ENCODE data around the gene NMNAT2.

NMNAT2 gene

DNA sequence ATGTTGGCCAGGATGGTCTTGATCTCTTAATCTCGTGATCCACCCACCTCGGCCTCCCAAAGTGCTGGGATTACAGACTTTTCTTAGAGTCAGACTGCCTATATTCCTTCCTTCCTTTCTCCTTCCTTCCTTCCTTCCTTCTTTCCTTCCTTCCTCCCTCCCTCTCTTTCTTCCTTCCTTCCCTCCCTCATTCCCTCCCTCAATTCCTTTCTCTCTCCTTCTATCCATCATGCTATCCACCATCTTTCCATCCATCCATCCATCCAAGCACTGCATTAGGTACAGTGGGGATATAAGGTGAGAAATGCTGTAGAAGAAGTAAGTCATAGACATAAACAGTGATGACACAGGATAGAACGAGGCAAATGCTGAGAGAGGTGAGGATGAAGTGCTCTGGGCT is 218.9 kb downstream of the NMNAT2 start:
- no peak overlapping the region for H3K4me3 ChIP-seq (ENCODE audit: low read depth, low read length)
- TF ChIP-seq, protein P1, sequence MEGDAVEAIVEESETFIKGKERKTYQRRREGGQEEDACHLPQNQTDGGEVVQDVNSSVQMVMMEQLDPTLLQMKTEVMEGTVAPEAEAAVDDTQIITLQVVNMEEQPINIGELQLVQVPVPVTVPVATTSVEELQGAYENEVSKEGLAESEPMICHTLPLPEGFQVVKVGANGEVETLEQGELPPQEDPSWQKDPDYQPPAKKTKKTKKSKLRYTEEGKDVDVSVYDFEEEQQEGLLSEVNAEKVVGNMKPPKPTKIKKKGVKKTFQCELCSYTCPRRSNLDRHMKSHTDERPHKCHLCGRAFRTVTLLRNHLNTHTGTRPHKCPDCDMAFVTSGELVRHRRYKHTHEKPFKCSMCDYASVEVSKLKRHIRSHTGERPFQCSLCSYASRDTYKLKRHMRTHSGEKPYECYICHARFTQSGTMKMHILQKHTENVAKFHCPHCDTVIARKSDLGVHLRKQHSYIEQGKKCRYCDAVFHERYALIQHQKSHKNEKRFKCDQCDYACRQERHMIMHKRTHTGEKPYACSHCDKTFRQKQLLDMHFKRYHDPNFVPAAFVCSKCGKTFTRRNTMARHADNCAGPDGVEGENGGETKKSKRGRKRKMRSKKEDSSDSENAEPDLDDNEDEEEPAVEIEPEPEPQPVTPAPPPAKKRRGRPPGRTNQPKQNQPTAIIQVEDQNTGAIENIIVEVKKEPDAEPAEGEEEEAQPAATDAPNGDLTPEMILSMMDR (IDR thresholded peaks at IDR 0.05; ENCODE audit: borderline replicate concordance, insufficient read depth, low read depth, low read length): no peak

DNA sequence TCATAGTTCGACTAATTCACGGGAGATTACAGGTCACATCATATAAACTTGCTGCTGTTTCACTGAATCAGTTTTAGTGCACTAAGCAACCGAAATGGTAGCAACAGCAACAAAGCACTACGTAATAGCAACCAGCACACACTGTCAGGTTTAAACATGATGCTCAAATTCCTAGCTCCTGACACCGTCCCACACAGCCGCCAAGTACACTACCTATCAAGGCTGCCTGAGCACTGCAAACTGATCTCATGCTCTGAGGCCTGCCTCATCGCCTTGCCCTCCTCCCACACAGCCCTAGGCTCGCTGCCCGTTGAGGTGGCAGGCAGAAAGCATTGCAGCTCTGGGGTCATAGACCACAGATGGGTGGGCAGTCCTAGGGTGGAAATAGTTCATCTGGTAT is 219.7 kb downstream of the NMNAT2 start:
- H3K4me3 ChIP-seq (ENCODE audit: low read depth, low read length): no peak overlapping the region
- TF ChIP-seq, protein P1 (IDR thresholded peaks at IDR 0.05; ENCODE audit: borderline replicate concordance, insufficient read depth, low read depth, low read length): no peak

All from GM12875 (cell line).